Small intestine (tissue), 7 donors: ENCODE measurements around the gene TUFT1. TPM values are rescaled to one million over a fixed set of nuclear protein-coding genes. Genes with fewer than 3 reads are reported as not detected.
A peak's percentile ranks its signal among the peaks of the same experiment; 100 is the strongest.

Source experiments
- DNase-seq, 2 donors: peaks; one replicate each; pipeline versions ENCODE4 v3.0.0 to v3.0.0-alpha.2; 2013
- FAIRE-seq: peaks from 2 replicates; lab custom pipeline; 2012; peaks lifted over from hg19 to GRCh38; lab: Jason Lieb, UNC
- H3K27ac ChIP-seq, 3 donors: one replicate each; pipeline ENCODE4 v1.5.1; 2013; ENCODE audit warnings: low read length in 2 of 3, mild to moderate bottlenecking in 2 of 3, control low read depth in 1 of 3, inconsistent platforms in 1 of 3, low read depth in 1 of 3, moderate library complexity in 1 of 3
- H3K27me3 ChIP-seq, 3 donors: one replicate each; pipeline ENCODE4 v1.6.1; 2013; ENCODE audit warnings: low read length in 3 of 3, inconsistent platforms in 1 of 3; ENCODE audit not compliant: control insufficient read depth in 3 of 3, insufficient read depth in 3 of 3
- H3K36me3 ChIP-seq, 3 donors: one replicate each; pipeline ENCODE4 v1.6.1; 2013; ENCODE audit warnings: low read length in 3 of 3, inconsistent platforms in 1 of 3, low read depth in 1 of 3, mild to moderate bottlenecking in 1 of 3, moderate library complexity in 1 of 3; ENCODE audit not compliant: control insufficient read depth in 3 of 3, insufficient read depth in 2 of 3
- H3K4me1 ChIP-seq, 3 donors: one replicate each; pipeline ENCODE4 v1.6.1; 2013; ENCODE audit warnings: low read length in 2 of 3, inconsistent platforms in 1 of 3, low read depth in 1 of 3, mild to moderate bottlenecking in 1 of 3, moderate library complexity in 1 of 3; ENCODE audit not compliant: control insufficient read depth in 3 of 3, insufficient read depth in 2 of 3
- H3K4me3 ChIP-seq, 3 donors: one replicate each; pipeline ENCODE4 v1.5.1; 2013; ENCODE audit warnings: low read length in 3 of 3, control low read depth in 1 of 3, inconsistent platforms in 1 of 3, low read depth in 1 of 3, mild to moderate bottlenecking in 1 of 3, moderate library complexity in 1 of 3
- H3K9me3 ChIP-seq, 2 donors: one replicate each; pipeline ENCODE4 v1.6.1; 2013; ENCODE audit warnings: low read depth in 1 of 2, low read length in 1 of 2; ENCODE audit not compliant: control insufficient read depth in 2 of 2, insufficient read depth in 1 of 2
- WGBS, 3 donors: extraction: QIAGEN DNeasy Blood & Tissue Kit; methylation state at CpG; one replicate each; pipeline ENCODE4 v1.1.7; 2013; 5-methylcytosine and 5-hydroxymethylcytosine counted together
- polyA plus RNA-seq, 4 donors: library from polyadenylated mRNA; stranded (reverse) in 3 of 4; unstranded in 1 of 4; fragments of 200-250 nt in 3 of 4; fragments of 120-200 nt in 1 of 4; gene quantifications; one replicate each; pipeline versions ENCODE4 v1.2.1 to v1.2.3, GENCODE V29; 2013
- donor health status: healthy with polysubstance abuse.
- donor health status: control.
- donor health status: control.
- donor health status: Bipolar disorder and iron deficiency.
- donor health status: healthy.

TUFT1 gene
- polyA plus RNA-seq, 4 donors = 8.5 to 31.7 (median 11.5) TPM

- Histone ChIP-seq H3K4me1 (peaks cover 0 to 30% (median 0%) of the 10 kb centered on the region in 3 donors), H3K36me3 (peaks cover 0 to 5% (median 0%) of the 10 kb centered on the region in 3 donors), H3K27ac (peak overlapping the region; percentile 91 to 94 (median 93)), H3K9me3 (peaks cover 0 to 2% of the 10 kb centered on the region in 2 donors), H3K27me3 (no peaks in the 10 kb centered on the region), H3K4me3 (peak overlapping the region in 1 of 3 donors; percentile 56)
- FAIRE-seq = no peak
- WGBS, 3 donors = 9 to 29% (median 23%) methylated on average over 9 of the region's 9 CpGs
- peak; percentile 92 to 93 for DNase-seq
These were observed 30.1 kb upstream of the TUFT1 start for GRCh38 chr1:151510020-151510405.

DNA sequence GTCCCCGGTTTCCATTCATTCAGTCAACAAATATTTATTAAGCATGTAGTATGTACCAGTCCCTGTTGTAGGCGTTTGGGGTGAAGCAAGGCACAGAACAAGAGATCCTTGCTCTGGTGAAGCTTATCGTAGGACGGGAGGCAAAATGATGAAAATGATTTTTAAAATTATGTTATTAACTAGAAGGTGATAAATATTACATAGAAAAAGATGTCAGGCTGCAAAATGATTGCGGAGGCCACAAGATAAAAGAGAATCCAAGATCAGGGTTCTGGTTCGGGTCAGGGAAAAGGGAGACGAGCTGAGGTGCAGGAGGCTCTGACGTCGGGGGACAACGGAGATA, 29.5 kb upstream of the TUFT1 start:
- FAIRE-seq (no peak), DNase-seq (no peak)
- Histone ChIP-seq H3K36me3 (peaks cover 0 to 10% (median 0%) of the 10 kb centered on the region in 3 donors), H3K27ac (peak overlapping the region; percentile 91 to 94 (median 93)), H3K9me3 (peaks cover 0 to 2% of the 10 kb centered on the region in 2 donors), H3K27me3 (no peaks in the 10 kb centered on the region), H3K4me3 (peak overlapping the region; percentile 54 to 79 (median 56)), H3K4me1 (peaks cover 0 to 36% (median 0%) of the 10 kb centered on the region in 3 donors)
- WGBS, 3 donors = 3 to 5% (median 3%) methylated on average over 10 of the region's 10 CpGs

- no peak for FAIRE-seq
- peak within 1 kb of the TSS; percentile 94 for H3K27ac ChIP-seq
- peaks cover 0 to 41% (median 0%) of the 10 kb centered on the region in 3 donors for H3K4me1 ChIP-seq
- DNase-seq = peak; percentile 94 to 95
- H3K27me3 ChIP-seq = no peaks in the 10 kb centered on the region
- WGBS, 3 donors = 0 to 1% (median 1%) methylated on average over 51 to 68 of the region's 68 CpGs
- H3K36me3 ChIP-seq = peaks cover 0 to 12% (median 0%) of the 10 kb centered on the region in 3 donors
- H3K4me3 ChIP-seq = peak within 1 kb of the TSS; percentile 60 to 80 (median 79)
- peaks cover 0 to 2% of the 10 kb centered on the region in 2 donors for H3K9me3 ChIP-seq
These were observed 29.0 kb upstream of the TUFT1 start, which contains the start of gene CGN for GRCh38 chr1:151510957-151511635. TSS of gene CGN (plus strand) at chr1:151511387. CDS start at chr1:151518520, 7,133 bp downstream.

- Histone ChIP-seq H3K4me1 (peaks cover 0 to 47% (median 0%) of the 10 kb centered on the region in 3 donors), H3K4me3 (peak overlapping the region; percentile 60 to 80 (median 79)), H3K27me3 (no peaks in the 10 kb centered on the region), H3K27ac (peak overlapping the region; percentile 93 to 94 (median 94)), H3K36me3 (peaks cover 0 to 13% (median 0%) of the 10 kb centered on the region in 3 donors), H3K9me3 (peaks cover 0 to 2% of the 10 kb centered on the region in 2 donors)
- no peak for FAIRE-seq
- DNase-seq = peak; percentile 68 to 78
- 0 to 1% (median 1%) methylated on average over 23 of the region's 23 CpGs for WGBS, 3 donors
These were observed 28.4 kb upstream of the TUFT1 start for GRCh38 chr1:151511636-151512215.

DNA sequence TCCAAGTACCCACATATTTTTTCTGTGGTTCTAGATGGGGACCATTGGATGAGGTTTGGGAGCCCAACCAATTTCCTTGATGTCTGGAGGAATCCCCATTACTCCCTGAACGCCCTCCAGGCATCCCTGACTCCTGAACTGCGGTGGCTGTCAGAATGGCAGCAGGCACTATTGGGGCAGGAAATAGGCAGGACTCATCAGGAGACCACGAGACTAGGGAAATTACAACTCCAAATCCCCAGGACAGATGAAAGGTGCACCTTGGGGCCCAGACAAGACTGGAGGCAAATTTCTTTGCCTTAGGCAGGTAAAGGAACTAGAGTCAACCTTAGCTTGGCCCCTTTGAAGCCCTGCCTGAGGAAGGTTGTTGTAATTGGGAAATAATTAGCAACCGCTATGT, 27.8 kb upstream of the TUFT1 start:
- Histone ChIP-seq H3K9me3 (peaks cover 0 to 2% of the 10 kb centered on the region in 2 donors), H3K27ac (peak overlapping the region; percentile 93 to 94 (median 94)), H3K27me3 (no peaks in the 10 kb centered on the region), H3K4me1 (peaks cover 0 to 50% (median 0%) of the 10 kb centered on the region in 3 donors), H3K4me3 (peak overlapping the region; percentile 60 to 80 (median 79)), H3K36me3 (peaks cover 0 to 13% (median 0%) of the 10 kb centered on the region in 3 donors)
- no peak for FAIRE-seq
- DNase-seq = peak; percentile 40 to 43
- 17 to 42% (median 21%) methylated on average over 4 of the region's 4 CpGs for WGBS, 3 donors

DNA sequence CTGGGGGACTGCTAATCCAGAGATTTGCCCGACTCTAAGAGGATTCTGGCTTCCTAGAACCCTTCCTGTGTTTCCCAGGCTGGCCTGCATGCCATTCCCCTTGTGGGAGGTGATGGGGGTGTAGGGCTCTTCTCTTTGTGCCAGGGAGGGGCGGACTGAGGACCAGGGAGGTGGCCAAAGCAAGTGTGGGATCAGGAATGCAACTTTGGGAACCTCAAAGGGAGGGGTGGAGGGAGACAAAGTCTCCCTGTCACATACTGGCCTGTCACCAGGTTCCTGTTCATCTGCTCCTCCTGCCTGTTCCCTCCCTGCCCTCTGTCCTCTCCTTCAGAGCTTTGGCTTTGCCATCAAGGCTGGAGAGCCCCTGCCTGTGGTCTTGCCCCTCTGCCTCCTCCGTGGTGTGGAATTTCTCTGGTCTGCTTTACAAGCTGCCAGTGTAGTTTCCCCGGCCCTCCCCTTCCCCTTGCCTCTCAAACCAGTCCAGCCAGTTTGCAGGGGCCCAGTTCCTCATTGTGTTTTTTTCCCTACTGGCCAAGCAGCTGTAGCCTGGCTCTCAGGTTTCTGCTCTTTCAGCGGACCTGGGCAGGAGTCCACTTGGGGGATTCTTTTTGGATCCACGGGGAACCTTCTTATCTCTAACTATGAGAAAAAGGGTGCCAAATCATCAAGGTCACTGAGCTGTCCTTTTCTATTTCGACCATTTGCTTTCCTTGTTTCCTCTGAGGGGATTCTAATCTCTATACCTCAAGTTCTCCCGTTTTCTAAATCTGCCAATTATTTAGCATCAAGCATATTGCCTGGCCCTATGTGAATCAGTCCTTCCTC, 27.1 kb upstream of the TUFT1 start:
- H3K4me3 ChIP-seq = peak overlapping the region in 2 of 3 donors; percentile 79 to 80
- peak; percentile 80 to 93 for DNase-seq
- H3K27me3 ChIP-seq = no peaks in the 10 kb centered on the region
- H3K36me3 ChIP-seq = peaks cover 0 to 17% (median 0%) of the 10 kb centered on the region in 3 donors
- peaks cover 0 to 50% (median 0%) of the 10 kb centered on the region in 3 donors for H3K4me1 ChIP-seq
- 11 to 40% (median 19%) methylated on average over 8 of the region's 8 CpGs for WGBS, 3 donors
- peaks cover 0 to 2% of the 10 kb centered on the region in 2 donors for H3K9me3 ChIP-seq
- no peak for FAIRE-seq
- peak overlapping the region; percentile 93 to 94 (median 94) for H3K27ac ChIP-seq

DNA sequence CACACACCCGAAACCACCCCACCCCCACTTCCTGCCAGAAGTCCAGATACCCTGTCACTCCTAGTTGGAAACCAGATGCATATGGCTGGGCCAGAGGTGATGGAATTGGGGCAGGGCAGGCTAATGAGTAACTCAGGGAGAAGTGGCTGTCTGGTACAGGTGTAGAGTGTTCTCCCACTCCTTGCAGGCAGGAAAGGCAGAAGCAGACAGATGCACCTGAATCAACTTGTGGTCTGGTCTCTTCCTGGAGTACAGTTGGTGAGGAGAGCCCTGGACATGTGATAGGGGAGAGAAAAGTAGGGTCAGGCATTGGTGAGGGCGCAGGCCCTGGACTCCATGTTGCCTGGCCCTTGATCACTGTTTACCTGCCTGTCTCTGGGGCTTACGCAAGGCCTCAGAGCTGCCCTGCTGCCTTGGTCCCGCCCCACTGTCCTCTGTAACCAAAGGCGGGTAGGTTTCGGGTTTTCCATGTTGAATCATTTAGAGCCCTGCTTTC, 26.4 kb upstream of the TUFT1 start:
- peaks cover 0 to 22% (median under 1%) of the 10 kb centered on the region in 3 donors for H3K36me3 ChIP-seq
- no peak for FAIRE-seq
- H3K4me1 ChIP-seq = peaks cover 0 to 50% (median 0%) of the 10 kb centered on the region in 3 donors
- DNase-seq = peak; percentile 96 to 98
- WGBS, 3 donors = 14 to 50% (median 33%) methylated on average over 6 of the region's 6 CpGs
- peak overlapping the region; percentile 93 to 94 (median 94) for H3K27ac ChIP-seq
- H3K9me3 ChIP-seq = peaks cover 0 to 2% of the 10 kb centered on the region in 2 donors
- H3K27me3 ChIP-seq = no peaks in the 10 kb centered on the region
- H3K4me3 ChIP-seq = peak overlapping the region in 2 of 3 donors; percentile 22 to 80
